Activated CD8-positive, alpha-beta memory T cell treated with anti-CD3 and anti-CD28 coated beads, Interleukin-2, amount 50 U/mL, for 24 hours (primary cell): ENCODE data around the gene ARG1.
"Not testable (repeated sequence)": the region's sequence is repeated elsewhere in the genome, so short reads cannot be mapped to it uniquely, and the experiment has no call there.

ENCODE experiments used
- DNase-seq: peaks from one replicate; pipeline ENCODE4 v3.0.0-alpha.2; 2020; ENCODE audit errors: extremely low read depth

The ARG1 gene

GRCh38 chr6:131572686-131573415 is at the start of gene ARG1:
Gene ARG1 (plus strand): TSS chr6:131573226. CDS start chr6:131573283, 57 bp downstream.
- no peak for DNase-seq

- no peak for DNase-seq
These were observed 48.9 kb upstream of the ARG1 start for GRCh38 chr6:131523988-131524673.

GRCh38 chr6:131524695-131525336 is 48.2 kb upstream of the ARG1 start:
- DNase-seq = no peak

GRCh38 chr6:131530936-131531335 is 42.1 kb upstream of the ARG1 start:
- DNase-seq = not testable (repeated sequence)

- DNase-seq = not testable (repeated sequence)
These were observed 41.3 kb upstream of the ARG1 start for GRCh38 chr6:131531681-131532080.

- no peak for DNase-seq
These were observed 40.4 kb upstream of the ARG1 start for GRCh38 chr6:131532580-131533039.

- DNase-seq = not testable (repeated sequence)
These were observed 34.4 kb upstream of the ARG1 start for GRCh38 chr6:131538615-131539014.

- DNase-seq = no peak
These were observed 27.7 kb upstream of the ARG1 start for GRCh38 chr6:131545317-131545716.

- no peak for DNase-seq
These were observed 25.5 kb upstream of the ARG1 start for GRCh38 chr6:131547488-131547887.

GRCh38 chr6:131548441-131548840 is 24.6 kb upstream of the ARG1 start:
- DNase-seq = no peak

GRCh38 chr6:131549811-131550210 is 23.2 kb upstream of the ARG1 start:
- no peak for DNase-seq

- DNase-seq = no peak
These were observed 21.1 kb upstream of the ARG1 start for GRCh38 chr6:131551902-131552301.

GRCh38 chr6:131552572-131552971 is 20.5 kb upstream of the ARG1 start:
- no peak for DNase-seq

- no peak for DNase-seq
These were observed 17.0 kb upstream of the ARG1 start for GRCh38 chr6:131555992-131556391.

GRCh38 chr6:131558922-131559321 is 14.1 kb upstream of the ARG1 start:
- DNase-seq = no peak

- DNase-seq = no peak
These were observed 10.9 kb upstream of the ARG1 start for GRCh38 chr6:131561925-131562707.

GRCh38 chr6:131565056-131565455 is 8.0 kb upstream of the ARG1 start:
- DNase-seq = no peak

GRCh38 chr6:131568726-131569125 is 4.3 kb upstream of the ARG1 start:
- DNase-seq = no peak

- DNase-seq = no peak
These were observed 1.1 kb downstream of the ARG1 start for GRCh38 chr6:131574133-131574532.

- DNase-seq = no peak
These were observed 1.7 kb downstream of the ARG1 start for GRCh38 chr6:131574686-131575085.

- DNase-seq = no peak
These were observed 2.9 kb downstream of the ARG1 start for GRCh38 chr6:131575834-131576478.
